AG10803 (cell line): ENCODE results near the gene ZNF69.
A peak's percentile ranks its signal among the peaks of the same experiment; 100 is the strongest.
"Not testable (repeated sequence)": the region's sequence is repeated elsewhere in the genome, so short reads cannot be mapped to it uniquely, and the experiment has no call there.

Source experiments
- DNase-seq: peaks from one replicate; pipeline ENCODE4 v3.0.0; 2010; ENCODE audit warnings: low read depth
- H3K4me3 ChIP-seq: 2 replicates; pipeline ENCODE4 v1.5.1; 2011; ENCODE audit warnings: mild to moderate bottlenecking, low read length, control low read depth
- CTCF ChIP-seq: conservative IDR thresholded peaks from 2 replicates; pipeline ENCODE4 v1.5.1; 2011; ENCODE audit warnings: mild to moderate bottlenecking, low read length, control low read depth, inconsistent platforms

Gene ZNF69

GRCh38 chr19:11880598-11880997 lies 7.0 kb upstream of the ZNF69 start:
- DNase-seq = no peak
- TF ChIP-seq CTCF = no peak
- H3K4me3 ChIP-seq = no peak overlapping the region

- 0 out of 2 replicates have a peak overlapping the region, but pooled peaks have one; percentile 17 for H3K4me3 ChIP-seq
- peak; percentile 32 for DNase-seq
- peak; percentile 84 for TF ChIP-seq CTCF
Observed at GRCh38 chr19:11881151-11881800, 6.3 kb upstream of the ZNF69 start.

GRCh38 chr19:11882606-11883005 lies 5.0 kb upstream of the ZNF69 start:
- TF ChIP-seq CTCF = no peak
- H3K4me3 ChIP-seq = no peak overlapping the region
- no peak for DNase-seq

- TF ChIP-seq CTCF = no peak
- DNase-seq = peak; percentile 16
- H3K4me3 ChIP-seq = peak overlapping the region; percentile 90
Observed at GRCh38 chr19:11887234-11887610, 360 bp upstream of the ZNF69 start.

- H3K4me3 ChIP-seq, DNase-seq: not testable (repeated sequence)
Observed at GRCh38 chr19:11889901-11890300, 2.3 kb downstream of the ZNF69 start.

GRCh38 chr19:11890634-11891033 lies 3.1 kb downstream of the ZNF69 start:
- DNase-seq = no peak
- no peak overlapping the region for H3K4me3 ChIP-seq
- TF ChIP-seq CTCF = no peak

- TF ChIP-seq CTCF = no peak
- DNase-seq = no peak
Observed at GRCh38 chr19:11894851-11895250, 7.3 kb downstream of the ZNF69 start.

GRCh38 chr19:11902228-11902627 lies 14.6 kb downstream of the ZNF69 start:
- no peak for TF ChIP-seq CTCF
- DNase-seq = no peak

More at GRCh38 chr19:11894851-11895250, 7.3 kb downstream of the ZNF69 start:
- no peak overlapping the region for H3K4me3 ChIP-seq

More at GRCh38 chr19:11902228-11902627, 14.6 kb downstream of the ZNF69 start:
- no peak overlapping the region for H3K4me3 ChIP-seq
